Caco-2 (cell line): ENCODE results near the gene PMVK. TPM values are rescaled to one million over a fixed set of nuclear protein-coding genes. Genes with fewer than 3 reads are reported as not detected.

Experiments used
- BruUV-seq: library from RNA; stranded (reverse); fragments of 400-500 nt; replicated peaks from 2 replicates; lab custom pipeline; 2021; lab: Mats Ljungman, UMichigan
- CTCF ChIA-PET: fragments of 300-600 bp; sonication (Branson Sonifier 250); formaldehyde crosslinking; loops from one replicate; lab custom pipeline; 2022; ENCODE audit warnings: antibody characterized with exemption; lab: Charles Lee
- POLR2A ChIA-PET: fragments of 300-600 bp; sonication (Branson Sonifier 250); formaldehyde crosslinking; loops from one replicate; lab custom pipeline; 2022; ENCODE audit warnings: antibody characterized with exemption; lab: Charles Lee
- DNase-seq, 2 experiments: peaks; one replicate each; pipeline versions ENCODE4 v3.0.0 to v3.0.0-alpha.2; 2020 to 2022
- H3K27me3 ChIP-seq: replicated peaks from 2 replicates; pipeline ENCODE4 v1.6.0; 2011; ENCODE audit warnings: low read length; ENCODE audit not compliant: control insufficient read depth, insufficient read depth
- H3K36me3 ChIP-seq: 2 replicates; pipeline ENCODE4 v1.5.1; 2011; ENCODE audit warnings: low read length; ENCODE audit not compliant: control insufficient read depth, insufficient read depth
- H3K4me1 ChIP-seq: fragments of 250-450 bp; sonication (Bioruptor Pico); 2 replicates; pipeline ENCODE4 v1.5.1; 2020; ENCODE audit warnings: mild to moderate bottlenecking
- H3K4me3 ChIP-seq: 2 replicates; pipeline ENCODE4 v1.5.1; 2011; ENCODE audit warnings: low read depth, mild to moderate bottlenecking, control low read depth, low read length
- H3K9me3 ChIP-seq: fragments of 250-450 bp; sonication (Bioruptor Pico); 2 replicates; pipeline ENCODE4 v1.5.1; 2020; ENCODE audit warnings: mild to moderate bottlenecking, moderate library complexity
- H3K27ac Mint-ChIP-seq: one replicate; pipeline ENCODE4 v1.8.0; 2022; ENCODE audit warnings: mixed read lengths; ENCODE audit not compliant: unreplicated experiment
- H3K27me3 Mint-ChIP-seq: one replicate; pipeline ENCODE4 v1.8.0; 2022; ENCODE audit warnings: mixed read lengths; ENCODE audit not compliant: insufficient read depth, unreplicated experiment
- H3K36me3 Mint-ChIP-seq: one replicate; pipeline ENCODE4 v1.8.0; 2022; ENCODE audit warnings: mild to moderate bottlenecking, mixed read lengths; ENCODE audit not compliant: insufficient read depth, unreplicated experiment
- H3K4me1 Mint-ChIP-seq: one replicate; pipeline ENCODE4 v1.8.0; 2022; ENCODE audit warnings: low read depth, mixed read lengths; ENCODE audit not compliant: unreplicated experiment
- H3K4me3 Mint-ChIP-seq: one replicate; pipeline ENCODE4 v1.8.0; 2022; ENCODE audit warnings: mild to moderate bottlenecking, moderate library complexity, mixed read lengths; ENCODE audit not compliant: unreplicated experiment
- H3K9me3 Mint-ChIP-seq: one replicate; pipeline ENCODE4 v1.8.0; 2022; ENCODE audit warnings: mixed read lengths; ENCODE audit not compliant: unreplicated experiment
- intact Hi-C: fragments of 100-400 bp; cut with micrococcal nuclease; formaldehyde crosslinking; loops from one replicate; pipeline ENCODE4 v1.10.0; 2022; ENCODE audit not compliant: unreplicated experiment
- total RNA-seq: library from RNA; stranded (reverse); gene quantifications from 2 replicates; pipeline ENCODE4 v1.2.3, GENCODE V29; 2022
- TF ChIP-seq, protein P1 (sequence below), 2 experiments: fragments of 200-600 bp in 1 of 2; IDR thresholded peaks; 1 replicate in 1 of 2; 2 replicates in 1 of 2; pipeline versions ENCODE4 v1.5.1 to v1.8.0; 2011 to 2022; ENCODE audit warnings: antibody characterized with exemption in 1 of 2, control low read depth in 1 of 2, inconsistent platforms in 1 of 2, low read depth in 1 of 2, low read length in 1 of 2, mild to moderate bottlenecking in 1 of 2, moderate library complexity in 1 of 2; ENCODE audit not compliant: insufficient read depth in 1 of 2, severe bottlenecking in 1 of 2, unreplicated experiment in 1 of 2

Gene PMVK
- total RNA-seq, 1 experiment from 2014 or later = 25.1 TPM

DNA sequence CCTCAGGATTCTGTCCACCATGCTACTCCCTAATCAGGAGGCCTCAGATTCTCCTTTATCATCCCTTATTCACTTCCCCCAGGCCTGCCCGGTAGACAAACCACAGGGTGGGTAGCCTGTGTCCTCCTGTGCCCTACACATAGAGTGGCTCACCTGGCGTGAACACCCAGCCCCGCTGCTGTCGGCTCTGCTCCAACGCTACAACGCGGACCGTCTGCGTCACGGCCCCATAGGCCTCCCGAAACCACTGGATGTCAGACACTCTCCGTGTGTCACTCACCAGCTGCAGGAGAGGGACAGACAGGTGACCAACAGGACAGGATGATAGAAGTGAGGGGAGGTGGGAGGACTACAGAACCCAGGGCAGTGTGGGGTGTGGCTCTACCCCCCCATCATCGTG lies 10.3 kb downstream of the PMVK start:
- Mint-ChIP-seq H3K36me3 (no peaks in the 10 kb centered on the region), H3K27me3 (no peaks in the 10 kb centered on the region), H3K27ac (no peak overlapping the region), H3K9me3 (no peaks in the 10 kb centered on the region), H3K4me1 (no peaks in the 10 kb centered on the region), H3K4me3 (no peak overlapping the region)
- no peak overlapping the region for H3K4me3 ChIP-seq
- TF ChIP-seq, protein P1, sequence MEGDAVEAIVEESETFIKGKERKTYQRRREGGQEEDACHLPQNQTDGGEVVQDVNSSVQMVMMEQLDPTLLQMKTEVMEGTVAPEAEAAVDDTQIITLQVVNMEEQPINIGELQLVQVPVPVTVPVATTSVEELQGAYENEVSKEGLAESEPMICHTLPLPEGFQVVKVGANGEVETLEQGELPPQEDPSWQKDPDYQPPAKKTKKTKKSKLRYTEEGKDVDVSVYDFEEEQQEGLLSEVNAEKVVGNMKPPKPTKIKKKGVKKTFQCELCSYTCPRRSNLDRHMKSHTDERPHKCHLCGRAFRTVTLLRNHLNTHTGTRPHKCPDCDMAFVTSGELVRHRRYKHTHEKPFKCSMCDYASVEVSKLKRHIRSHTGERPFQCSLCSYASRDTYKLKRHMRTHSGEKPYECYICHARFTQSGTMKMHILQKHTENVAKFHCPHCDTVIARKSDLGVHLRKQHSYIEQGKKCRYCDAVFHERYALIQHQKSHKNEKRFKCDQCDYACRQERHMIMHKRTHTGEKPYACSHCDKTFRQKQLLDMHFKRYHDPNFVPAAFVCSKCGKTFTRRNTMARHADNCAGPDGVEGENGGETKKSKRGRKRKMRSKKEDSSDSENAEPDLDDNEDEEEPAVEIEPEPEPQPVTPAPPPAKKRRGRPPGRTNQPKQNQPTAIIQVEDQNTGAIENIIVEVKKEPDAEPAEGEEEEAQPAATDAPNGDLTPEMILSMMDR (IDR thresholded peaks at IDR 0.05; ENCODE audit: insufficient read depth in 1 of 2, low read depth in 1 of 2, low read length in 1 of 2, severe bottlenecking in 1 of 2, unreplicated experiment in 1 of 2) = no peak
- intact Hi-C loops = no loop called here
- ChIA-PET CTCF (no interaction called here), POLR2A (no interaction called here)
- no peaks in the 10 kb centered on the region for H3K27me3 ChIP-seq
- BruUV-seq = no TSS peak
- H3K4me1 ChIP-seq = no peaks in the 10 kb centered on the region
- no peaks in the 10 kb centered on the region; the same call in none of the 2 replicates for H3K36me3 ChIP-seq
- H3K9me3 ChIP-seq = no peaks in the 10 kb centered on the region
- DNase-seq = no peak

DNA sequence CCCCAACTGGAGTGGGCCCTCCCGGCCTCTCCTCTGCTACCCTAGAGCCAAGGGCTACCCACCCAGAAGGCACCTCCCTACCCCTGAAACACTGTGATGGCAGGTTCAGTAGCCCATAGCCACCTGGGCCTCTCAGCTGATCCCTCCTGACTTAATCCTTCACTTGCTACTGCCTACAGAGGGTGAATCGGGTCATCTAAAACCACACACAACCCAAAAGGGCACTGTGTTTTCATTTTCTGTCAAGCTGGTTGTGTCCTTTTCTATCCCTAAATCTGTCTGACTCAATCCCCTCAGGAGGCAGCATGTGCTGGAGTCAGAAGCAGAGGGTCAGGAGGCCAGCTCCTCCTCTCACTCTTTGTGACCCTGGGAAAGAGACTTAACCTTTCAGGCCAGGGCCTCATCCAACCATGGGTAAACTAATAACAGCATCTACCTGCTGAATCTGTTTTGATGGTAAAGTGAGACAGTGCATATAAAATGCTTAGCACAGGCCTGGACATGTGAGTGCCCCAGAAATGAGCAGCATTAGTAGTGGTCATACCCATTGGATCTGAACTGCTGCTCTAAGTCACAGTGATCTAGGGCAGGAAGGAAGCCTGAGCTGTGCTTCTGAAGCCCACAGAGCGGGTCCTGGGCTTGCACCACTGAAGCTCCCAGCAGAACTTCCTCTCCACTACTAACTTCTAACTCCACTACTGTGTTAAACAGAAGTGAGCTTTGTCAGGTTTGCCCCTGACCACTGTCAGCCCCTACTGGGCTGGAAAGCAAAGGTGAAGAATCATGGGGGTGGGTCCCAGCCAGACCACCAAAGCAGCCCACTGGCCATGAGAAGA lies 11.0 kb downstream of the PMVK start:
- Mint-ChIP-seq H3K4me3 (no peak overlapping the region), H3K36me3 (no peaks in the 10 kb centered on the region), H3K9me3 (no peaks in the 10 kb centered on the region), H3K27ac (no peak overlapping the region), H3K27me3 (no peaks in the 10 kb centered on the region), H3K4me1 (no peaks in the 10 kb centered on the region)
- no peaks in the 10 kb centered on the region; the same call in none of the 2 replicates for H3K36me3 ChIP-seq
- no peaks in the 10 kb centered on the region for H3K4me1 ChIP-seq
- no TSS peak for BruUV-seq
- TF ChIP-seq, protein P1 (IDR thresholded peaks at IDR 0.05; ENCODE audit: insufficient read depth in 1 of 2, low read depth in 1 of 2, low read length in 1 of 2, severe bottlenecking in 1 of 2, unreplicated experiment in 1 of 2) = no peak
- CTCF ChIA-PET = no interaction called here
- no peaks in the 10 kb centered on the region for H3K27me3 ChIP-seq
- no peaks in the 10 kb centered on the region for H3K9me3 ChIP-seq
- POLR2A ChIA-PET = no interaction called here
- DNase-seq = no peak
- H3K4me3 ChIP-seq = no peak overlapping the region
- intact Hi-C loops = no loop called here

GRCh38 chr1:154923695-154924094 lies 12.8 kb downstream of the PMVK start:
- Histone ChIP-seq H3K27me3 (no peaks in the 10 kb centered on the region), H3K4me1 (no peaks in the 10 kb centered on the region), H3K9me3 (no peaks in the 10 kb centered on the region), H3K4me3 (no peak overlapping the region), H3K36me3 (no peaks in the 10 kb centered on the region; the same call in 1 of the 2 replicates)
- ChIA-PET POLR2A (no interaction called here), CTCF (no interaction called here)
- no peaks in the 10 kb centered on the region for H3K27me3 Mint-ChIP-seq
- no peak overlapping the region for H3K4me3 Mint-ChIP-seq
- H3K4me1 Mint-ChIP-seq = no peaks in the 10 kb centered on the region
- TF ChIP-seq, protein P1 (IDR thresholded peaks at IDR 0.05; ENCODE audit: insufficient read depth in 1 of 2, low read depth in 1 of 2, low read length in 1 of 2, severe bottlenecking in 1 of 2, unreplicated experiment in 1 of 2) = no peak
- no peak for DNase-seq
- H3K36me3 Mint-ChIP-seq = no peaks in the 10 kb centered on the region
- H3K9me3 Mint-ChIP-seq = no peaks in the 10 kb centered on the region
- H3K27ac Mint-ChIP-seq = no peak overlapping the region
- BruUV-seq = no TSS peak
- intact Hi-C loops = no loop called here
